Neural progenitor cell (in vitro differentiated cells): ENCODE results near the gene PCDHGB2. TPM values are rescaled to one million over a fixed set of nuclear protein-coding genes. Genes with fewer than 3 reads are reported as not detected.

Source experiments
- DNase-seq: peaks from one replicate; pipeline ENCODE4 v3.0.0-alpha.2; 2016; ENCODE audit warnings: low spot score
- H2AFZ ChIP-seq: fragments of 200-600 bp; sonication (generic); replicated peaks from 2 replicates; pipeline ENCODE4 v1.6.1; 2016; ENCODE audit warnings: antibody characterized with exemption
- H3F3A ChIP-seq: fragments of 200-600 bp; sonication (generic); 2 replicates; pipeline ENCODE4 v1.6.1; 2016; ENCODE audit warnings: antibody characterized with exemption, low read depth
- H3K27ac ChIP-seq: fragments of 200-600 bp; sonication (generic); 2 replicates; pipeline ENCODE4 v1.5.1; 2016; ENCODE audit warnings: mild to moderate bottlenecking
- H3K27me3 ChIP-seq: fragments of 200-600 bp; sonication (generic); 2 replicates; pipeline ENCODE4 v1.6.1; 2016; ENCODE audit warnings: mild to moderate bottlenecking, moderate library complexity
- H3K36me3 ChIP-seq: fragments of 200-600 bp; sonication (generic); 2 replicates; pipeline ENCODE4 v1.5.1; 2016
- H3K4me1 ChIP-seq: fragments of 200-600 bp; sonication (generic); 2 replicates; pipeline ENCODE4 v1.6.1; 2016; ENCODE audit warnings: mixed run types
- H3K4me2 ChIP-seq: fragments of 200-600 bp; sonication (generic); 2 replicates; pipeline ENCODE4 v1.6.1; 2016
- H3K4me3 ChIP-seq: fragments of 200-600 bp; sonication (generic); 2 replicates; pipeline ENCODE4 v1.5.1; 2016
- H3K79me2 ChIP-seq: fragments of 200-600 bp; sonication (generic); 2 replicates; pipeline ENCODE4 v1.6.1; 2016; ENCODE audit warnings: low read depth
- H3K9ac ChIP-seq: fragments of 200-600 bp; sonication (generic); 2 replicates; pipeline ENCODE4 v1.6.1; 2016
- H3K9me3 ChIP-seq: fragments of 200-600 bp; sonication (generic); 2 replicates; pipeline ENCODE4 v1.5.1; 2016; ENCODE audit warnings: low read depth
- H4K20me1 ChIP-seq: fragments of 200-600 bp; sonication (generic); 2 replicates; pipeline ENCODE4 v1.6.1; 2016; ENCODE audit warnings: low read depth
- H3K27ac Mint-ChIP-seq: 3 replicates; pipeline ENCODE4 v1.8.0; 2021; ENCODE audit warnings: mixed read lengths
- H3K27me3 Mint-ChIP-seq: 2 replicates; pipeline ENCODE4 v1.8.0; 2022; ENCODE audit warnings: low read depth, mild to moderate bottlenecking, inconsistent platforms, moderate library complexity, mixed read lengths; ENCODE audit not compliant: insufficient read depth
- H3K36me3 Mint-ChIP-seq: 3 replicates; pipeline ENCODE4 v1.8.0; 2021; ENCODE audit warnings: mixed read lengths
- H3K4me1 Mint-ChIP-seq: 3 replicates; pipeline ENCODE4 v1.8.0; 2021; ENCODE audit warnings: mixed read lengths
- H3K4me3 Mint-ChIP-seq: 3 replicates; pipeline ENCODE4 v1.8.0; 2021; ENCODE audit warnings: mild to moderate bottlenecking, moderate library complexity, mixed read lengths
- H3K9me3 Mint-ChIP-seq: 3 replicates; pipeline ENCODE4 v1.8.0; 2020; ENCODE audit warnings: mixed read lengths
- CTCF ChIP-seq: fragments of 200-600 bp; sonication (generic); IDR thresholded peaks from 2 replicates; pipeline ENCODE4 v1.5.1; 2017; ENCODE audit warnings: antibody characterized with exemption, mild to moderate bottlenecking
- EZH2 ChIP-seq: fragments of 200-600 bp; sonication (generic); IDR thresholded peaks from 2 replicates; pipeline ENCODE4 v1.6.1; 2017; ENCODE audit warnings: antibody characterized with exemption, mild to moderate bottlenecking, moderate library complexity
- EZH2phosphoT487 ChIP-seq: fragments of 200-600 bp; sonication (generic); IDR thresholded peaks from 2 replicates; pipeline ENCODE4 v1.6.1; 2017; ENCODE audit warnings: antibody characterized with exemption
- total RNA-seq: library from RNA; depleted of rRNA; stranded (reverse); fragments of >200 nt; gene quantifications from 2 replicates; pipeline ENCODE4 v1.2.3, GENCODE V29; 2015; ENCODE audit warnings: low replicate concordance

PCDHGB2 gene
- total RNA-seq, 1 donor from 2014 or later: 2.2 TPM

- peak overlapping the region; percentile 11 for H3K4me3 ChIP-seq
- no peaks in the 10 kb centered on the region for H4K20me1 ChIP-seq
- H3K4me1 ChIP-seq: no peaks in the 10 kb centered on the region
- H2AFZ ChIP-seq: no peak overlapping the region
- peaks cover 18% of the 10 kb centered on the region for H3K27me3 Mint-ChIP-seq
- no peak overlapping the region for H3K9ac ChIP-seq
- H3F3A ChIP-seq: peaks cover 14% of the 10 kb centered on the region
- no peak overlapping the region for H3K27ac ChIP-seq
- H3K27me3 ChIP-seq: peaks cover 8% of the 10 kb centered on the region
- H3K79me2 ChIP-seq: no peaks in the 10 kb centered on the region
- H3K27ac Mint-ChIP-seq: no peak overlapping the region
- DNase-seq: no peak
- peaks cover 67% of the 10 kb centered on the region for H3K36me3 Mint-ChIP-seq
- no peak overlapping the region for H3K4me3 Mint-ChIP-seq
- TF ChIP-seq EZH2 (no peak), CTCF (no peak), EZH2phosphoT487 (no peak)
- H3K4me2 ChIP-seq: no peak overlapping the region
- H3K4me1 Mint-ChIP-seq: peaks cover 14% of the 10 kb centered on the region
- peaks cover 12% of the 10 kb centered on the region for H3K36me3 ChIP-seq
- peaks cover 38% of the 10 kb centered on the region for H3K9me3 ChIP-seq
- peaks cover 82% of the 10 kb centered on the region for H3K9me3 Mint-ChIP-seq
Measured at GRCh38 chr5:141411575-141411974, 51.8 kb downstream of the PCDHGB2 start.

Other genes starting within 250 kb of the PCDHGB2 start
- 1.9 and 2.3 TPM in 2 replicates for gene PCDHB4, start 238.2 kb upstream of the PCDHGB2 start, total RNA-seq
- 11.9 and 15.2 TPM in 2 replicates for gene PCDHB5, start 224.8 kb upstream of the PCDHGB2 start, total RNA-seq
- gene PCDHB6, start 209.9 kb upstream of the PCDHGB2 start, total RNA-seq: 0.90 and 1.5 TPM in 2 replicates
- gene PCDHB7, start 187.3 kb upstream of the PCDHGB2 start, total RNA-seq: 0.21 and 0.90 TPM in 2 replicates
- 0.31 TPM in 1 of 2 replicates, not detected in the other for gene PCDHB8, start 182.2 kb upstream of the PCDHGB2 start, total RNA-seq
- gene PCDHB16, start 177.6 kb upstream of the PCDHGB2 start, total RNA-seq: 4.0 and 4.5 TPM in 2 replicates
- 3.1 and 4.6 TPM in 2 replicates for gene PCDHB9, start 172.8 kb upstream of the PCDHGB2 start, total RNA-seq
- gene PCDHB10, start 167.6 kb upstream of the PCDHGB2 start, total RNA-seq: 9.3 and 10.4 TPM in 2 replicates
- 3.8 and 4.0 TPM in 2 replicates for gene PCDHB11, start 160.4 kb upstream of the PCDHGB2 start, total RNA-seq
- gene PCDHB12, start 151.3 kb upstream of the PCDHGB2 start, total RNA-seq: 3.0 and 3.8 TPM in 2 replicates
- gene PCDHB13, start 146.1 kb upstream of the PCDHGB2 start, total RNA-seq: 2.4 and 3.0 TPM in 2 replicates
- gene PCDHB14, start 136.7 kb upstream of the PCDHGB2 start, total RNA-seq: 7.2 and 7.4 TPM in 2 replicates
- 7.8 and 9.4 TPM in 2 replicates for gene PCDHB15, start 114.6 kb upstream of the PCDHGB2 start, total RNA-seq
- gene SLC25A2, start 55.9 kb upstream of the PCDHGB2 start, total RNA-seq: 0.22 and 0.96 TPM in 2 replicates
- 121 and 157 TPM in 2 replicates for gene TAF7, start 39.2 kb upstream of the PCDHGB2 start, total RNA-seq
- 1.0 and 1.5 TPM in 2 replicates for gene PCDHGA1, start 29.5 kb upstream of the PCDHGB2 start, total RNA-seq
- gene PCDHGA2, start 21.2 kb upstream of the PCDHGB2 start, total RNA-seq: 0.37 and 0.71 TPM in 2 replicates
- 0.34 and 0.54 TPM in 2 replicates for gene PCDHGA3, start 16.2 kb upstream of the PCDHGB2 start, total RNA-seq
- 3.6 and 4.3 TPM in 2 replicates for gene PCDHGB1, start 9.9 kb upstream of the PCDHGB2 start, total RNA-seq
- 2.3 and 2.4 TPM in 2 replicates for gene PCDHGA4, start 5.0 kb upstream of the PCDHGB2 start, total RNA-seq
- gene PCDHGA5, start 4.2 kb downstream of the PCDHGB2 start, total RNA-seq: 0.71 and 1.3 TPM in 2 replicates
- gene PCDHGB3, start 10.2 kb downstream of the PCDHGB2 start, total RNA-seq: 0.74 and 0.95 TPM in 2 replicates
- 0.77 and 1.4 TPM in 2 replicates for gene PCDHGA6, start 13.9 kb downstream of the PCDHGB2 start, total RNA-seq
- 0.81 and 1.1 TPM in 2 replicates for gene PCDHGA7, start 22.7 kb downstream of the PCDHGB2 start, total RNA-seq
- 10.4 and 14.9 TPM in 2 replicates for gene PCDHGB4, start 27.7 kb downstream of the PCDHGB2 start, total RNA-seq
- gene PCDHGA8, start 32.6 kb downstream of the PCDHGB2 start, total RNA-seq: 2.3 and 3.3 TPM in 2 replicates
- gene PCDHGB5, start 38.0 kb downstream of the PCDHGB2 start, total RNA-seq: 2.0 and 3.7 TPM in 2 replicates
- gene PCDHGA9, start 42.8 kb downstream of the PCDHGB2 start, total RNA-seq: 0.97 and 2.2 TPM in 2 replicates
- 13.2 and 22.1 TPM in 2 replicates for gene PCDHGB6, start 48.0 kb downstream of the PCDHGB2 start, total RNA-seq
- gene PCDHGA10, start 53.0 kb downstream of the PCDHGB2 start, total RNA-seq: 4.2 and 4.7 TPM in 2 replicates
- gene PCDHGB7, start 57.7 kb downstream of the PCDHGB2 start, total RNA-seq: 21.1 and 23.9 TPM in 2 replicates
- gene PCDHGA11, start 61.1 kb downstream of the PCDHGB2 start, total RNA-seq: 9.5 and 13.3 TPM in 2 replicates
- 0.79 and 2.2 TPM in 2 replicates for gene PCDHGA12, start 70.5 kb downstream of the PCDHGB2 start, total RNA-seq
- gene PCDHGC3, start 116.0 kb downstream of the PCDHGB2 start, total RNA-seq: 14.7 and 17.2 TPM in 2 replicates
- gene PCDHGC4, start 125.0 kb downstream of the PCDHGB2 start, total RNA-seq: 5.0 and 10.4 TPM in 2 replicates
- 0.43 and 1.3 TPM in 2 replicates for gene PCDHGC5, start 129.1 kb downstream of the PCDHGB2 start, total RNA-seq